Left cardiac atrium (tissue), 4 donors: Measurements from ENCODE around the gene CYP4B1. TPM values are rescaled to one million over a fixed set of nuclear protein-coding genes. Genes with fewer than 3 reads are reported as not detected.
A peak's percentile ranks its signal among the peaks of the same experiment; 100 is the strongest.
"Not testable (repeated sequence)": the region's sequence is repeated elsewhere in the genome, so short reads cannot be mapped to it uniquely, and the experiment has no call there.

Source experiments
- ATAC-seq, 2 donors: fragments of 200-7000 bp; cut with Tn5 transposase; one replicate each; pipeline ENCODE4 v1.9.1; 2020; ENCODE audit warnings: mild to moderate bottlenecking in 2 of 2, moderate library complexity in 2 of 2
- DNase-seq: peaks from one replicate; pipeline ENCODE4 v3.0.0-alpha.2; 2020
- intact Hi-C, 2 donors: fragments of 100-400 bp; cut with DNase I; formaldehyde crosslinking; loops; one replicate each; pipeline versions ENCODE4 v1.14.1 to v1.15.1; 2022 to 2023
- long read RNA-seq: library from polyadenylated mRNA; unstranded; transcript quantifications from one replicate; pipeline ENCODE4 v2.0.0, GENCODE V29; 2021
- total RNA-seq, 2 donors: library from RNA; stranded (reverse); fragmentation: NEBNext Ultra II Directional; extraction: Animal tissue kit (Norgen Biotek cat#: 25700); gene quantifications; one replicate each; pipeline ENCODE4 v1.2.1, GENCODE V29; 2021
- donor health status: DM: no; HTN: yes; CAD: no.
- donor health status: DM: no; HTN: yes; CAD: no; lungs with severe emphysema.
- donor health status: DM: yes; HTN: yes; CAD: no.
- donor health status: Dilated cardiomyopathy.

CYP4B1 gene
- 10 to 100 TPM in 1 of 2 donors, 1 to 10 TPM in 1; 7.2 to 15.6 TPM for total RNA-seq
- long read RNA-seq, transcript CYP4B1-203 (12 exons, 2,110 nt): major isoform, 7 of 10 reads
- long read RNA-seq, partial matches to known transcripts: 2 of 10 reads
- long read RNA-seq, other reads (novel, unspliced or antisense): 1 of 10 reads

DNA sequence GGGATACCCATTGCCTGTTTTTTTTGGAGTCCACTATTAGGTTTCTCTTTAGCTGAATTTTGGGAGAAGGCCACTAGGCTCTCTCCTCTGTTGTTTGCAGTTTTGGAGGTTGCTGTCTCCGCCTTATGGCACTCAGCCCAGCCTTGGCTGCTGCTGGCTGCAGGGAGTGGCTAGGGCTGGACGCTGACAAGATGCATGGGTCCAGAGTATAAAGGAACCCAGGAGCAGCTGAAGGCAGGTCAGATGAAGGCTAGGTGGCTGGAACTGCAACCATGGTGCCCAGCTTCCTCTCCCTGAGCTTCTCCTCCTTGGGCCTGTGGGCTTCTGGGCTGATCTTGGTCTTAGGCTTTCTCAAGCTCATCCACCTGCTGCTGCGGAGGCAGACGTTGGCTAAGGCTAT lies at the start of gene CYP4B1:
CYP4B1 (plus strand) TSS at position 237 of the 400 bp plus-strand sequence; CDS start at position 273, 36 bp downstream.
- DNase-seq (peak; percentile 64), ATAC-seq (peak; percentile 87 to 92)
- intact Hi-C loops: no loop called here

DNA sequence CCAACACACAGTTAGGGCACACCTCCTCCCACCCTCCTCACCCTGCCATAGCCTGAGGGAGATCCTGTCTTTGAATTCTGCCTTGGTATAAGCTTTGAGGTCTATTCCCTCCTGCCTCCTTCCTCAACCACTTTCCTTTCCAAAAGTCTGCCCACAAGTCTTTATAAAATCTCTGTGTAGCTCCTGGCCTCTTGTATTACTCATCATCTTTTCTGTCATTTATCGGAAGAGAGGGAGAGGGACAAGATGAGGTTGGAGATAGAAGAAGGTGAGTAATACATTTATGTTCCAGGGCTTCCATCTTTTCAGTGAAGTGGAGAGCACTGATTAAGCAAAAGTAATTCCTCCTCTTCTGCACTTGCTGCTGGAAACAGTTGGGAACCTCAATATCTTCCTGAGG lies 49.4 kb upstream of the CYP4B1 start:
- intact Hi-C loops: loop anchor here (5.0 to 10.0 kb wide), 3 partner anchors 243 to 428 kb away; no protein-coding TSS in a partner anchor
- no peak for ATAC-seq
- DNase-seq: no peak

DNA sequence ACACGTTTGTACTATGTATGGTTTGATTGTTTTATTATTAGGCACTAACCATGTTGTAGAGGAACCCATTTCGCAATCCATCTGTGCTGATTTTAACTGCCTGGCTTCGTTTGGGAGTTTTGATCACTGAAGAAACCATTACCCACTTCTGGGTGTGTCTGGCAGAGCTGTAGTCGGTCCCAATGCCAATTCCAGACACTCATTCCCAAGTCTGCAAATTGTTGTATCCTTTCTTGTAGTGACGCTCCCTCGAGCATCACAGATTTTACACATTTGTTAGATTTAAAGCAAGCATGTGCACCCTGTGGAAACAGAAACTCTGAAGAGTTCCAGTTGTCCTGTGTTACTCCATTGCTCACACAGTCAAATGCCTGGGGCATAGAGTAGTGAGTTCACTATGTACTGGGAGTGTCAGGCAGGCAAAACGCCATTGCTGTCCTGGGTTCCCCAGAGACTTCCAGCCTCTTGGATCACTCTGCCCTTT lies 48.9 kb upstream of the CYP4B1 start:
- ATAC-seq: peak; percentile 48 to 50
- peak; percentile 29 for DNase-seq
- intact Hi-C loops: loop anchor here (5.0 to 10.0 kb wide), 3 partner anchors 242 to 427 kb away; no protein-coding TSS in a partner anchor

DNA sequence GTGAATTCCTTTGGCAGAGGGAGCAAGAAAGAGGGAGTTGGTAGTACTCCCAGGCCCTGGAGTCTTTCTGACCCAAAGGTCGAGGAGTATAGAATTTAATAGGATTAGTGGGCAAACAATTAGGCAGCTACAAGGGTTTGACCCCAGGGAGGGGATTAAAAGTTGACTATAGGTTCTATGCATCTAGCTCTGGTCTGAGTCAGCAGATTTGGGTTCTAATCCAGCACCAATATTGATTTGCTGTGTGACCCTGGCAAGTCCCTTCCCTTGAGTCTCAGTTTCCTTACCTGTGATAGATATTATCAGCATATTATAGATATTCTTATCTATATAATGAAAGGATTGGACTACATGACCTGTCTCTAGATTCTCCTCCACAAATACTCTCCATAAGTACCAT lies 44.9 kb upstream of the CYP4B1 start:
- no peak for ATAC-seq
- intact Hi-C loops: no loop called here

DNA sequence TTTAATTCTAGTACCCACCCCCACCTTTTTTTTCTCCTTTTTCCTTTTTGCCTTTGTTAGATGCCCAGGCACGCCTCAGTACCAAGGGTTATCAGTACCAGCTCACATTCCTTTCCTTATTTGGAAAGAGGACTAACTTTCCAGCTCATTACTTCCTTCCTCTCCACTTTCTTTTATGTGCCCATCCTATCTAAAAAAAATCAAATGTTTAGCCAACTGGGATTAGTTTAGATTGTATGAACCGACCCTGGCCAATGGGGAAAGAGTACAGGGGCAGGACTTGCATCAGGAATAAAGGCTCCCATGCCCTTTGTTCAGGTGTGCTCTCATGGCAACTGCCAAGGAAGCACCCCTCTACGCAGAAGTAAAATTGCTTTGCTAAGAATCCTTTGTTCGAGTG lies 44.1 kb upstream of the CYP4B1 start:
- ATAC-seq, intact Hi-C loops, DNase-seq: not testable (repeated sequence)

More for the DNA sequence above, 44.9 kb upstream of the CYP4B1 start:
- DNase-seq: no peak

DNA sequence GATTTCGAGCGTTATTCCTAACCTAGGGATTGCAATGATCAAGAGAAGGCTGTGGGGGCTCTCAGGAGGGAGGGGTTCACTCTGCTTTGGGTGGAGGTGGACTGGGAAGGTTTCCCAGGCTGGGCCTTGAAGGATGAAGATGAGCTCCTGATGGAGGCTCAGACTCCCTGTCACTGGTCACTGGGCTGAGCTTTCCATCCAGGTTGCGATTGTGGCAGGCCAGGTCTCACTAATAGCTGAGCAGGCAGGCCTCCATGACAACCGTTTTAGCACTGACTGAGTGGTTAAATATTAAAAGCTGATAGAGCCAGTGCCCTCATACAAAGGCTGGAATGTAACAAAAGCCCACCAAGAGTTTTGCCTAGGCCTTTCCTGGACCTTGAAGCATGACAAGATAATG lies 43.7 kb upstream of the CYP4B1 start:
- ATAC-seq: no peak
- DNase-seq: no peak
- intact Hi-C loops: no loop called here

DNA sequence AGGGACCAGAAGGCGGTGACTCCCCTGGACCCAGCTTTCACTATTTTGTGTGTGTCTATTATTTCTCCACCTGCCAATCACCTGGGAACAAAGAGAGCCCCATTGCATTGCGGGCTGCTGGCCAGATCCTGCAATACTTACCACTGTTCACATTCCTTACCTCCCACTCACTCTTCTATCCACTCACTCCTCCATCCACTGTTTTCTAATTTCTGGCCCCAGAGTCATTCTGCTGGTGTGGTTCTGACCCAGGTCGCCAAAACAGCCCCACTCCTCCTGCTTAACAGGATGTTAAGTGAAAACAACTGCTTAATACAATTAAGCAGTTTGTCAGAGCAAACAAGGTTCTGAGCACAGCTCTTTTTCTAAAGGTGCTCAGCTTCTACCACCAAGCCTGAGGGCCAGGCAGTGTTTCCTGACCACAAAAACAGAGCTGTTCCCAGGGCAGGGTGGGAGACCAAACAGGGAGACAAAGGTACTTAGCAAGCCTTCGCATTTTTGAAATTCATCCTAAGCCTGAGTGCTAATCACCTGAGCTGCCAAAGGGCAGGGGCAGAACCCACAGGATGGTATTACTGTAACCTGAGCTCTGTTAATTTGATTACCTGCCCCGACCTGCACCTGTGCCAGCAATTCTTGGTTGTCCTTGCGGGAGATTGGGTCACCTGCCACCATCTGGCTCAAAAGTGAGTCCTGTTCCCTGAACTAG lies 41.4 kb upstream of the CYP4B1 start:
- no peak for DNase-seq
- ATAC-seq: peak in 1 of 2 donors; percentile 75
- intact Hi-C loops: no loop called here

DNA sequence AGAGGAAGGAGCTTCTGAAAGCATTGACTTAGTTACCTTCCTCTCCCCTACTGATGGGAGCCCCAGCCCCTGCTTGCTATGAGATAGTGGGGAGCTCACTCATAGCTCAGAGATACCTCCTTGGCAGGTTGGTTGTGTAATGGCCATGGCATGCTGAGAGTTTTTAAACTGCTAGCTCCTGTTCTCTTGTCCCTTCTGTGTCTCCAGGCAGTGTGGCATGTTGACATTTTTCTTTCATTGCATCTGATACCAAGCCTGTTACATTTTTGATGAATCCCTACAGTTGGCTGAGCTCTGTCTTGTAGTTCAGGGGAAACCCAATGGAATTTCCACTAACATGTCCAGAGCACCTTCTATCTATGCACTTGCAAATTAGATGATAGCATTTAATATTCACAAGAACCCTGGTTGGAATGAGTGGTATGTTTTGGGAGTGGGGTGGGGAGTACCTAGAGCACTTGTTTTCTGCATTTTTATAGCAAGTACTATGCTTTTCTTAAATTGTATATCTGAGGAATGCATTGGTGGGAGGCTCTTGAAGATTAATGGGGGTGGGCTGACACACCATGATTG lies 40.8 kb upstream of the CYP4B1 start:
- ATAC-seq (peak in 1 of 2 donors; percentile 33), DNase-seq (no peak)
- intact Hi-C loops: no loop called here

DNA sequence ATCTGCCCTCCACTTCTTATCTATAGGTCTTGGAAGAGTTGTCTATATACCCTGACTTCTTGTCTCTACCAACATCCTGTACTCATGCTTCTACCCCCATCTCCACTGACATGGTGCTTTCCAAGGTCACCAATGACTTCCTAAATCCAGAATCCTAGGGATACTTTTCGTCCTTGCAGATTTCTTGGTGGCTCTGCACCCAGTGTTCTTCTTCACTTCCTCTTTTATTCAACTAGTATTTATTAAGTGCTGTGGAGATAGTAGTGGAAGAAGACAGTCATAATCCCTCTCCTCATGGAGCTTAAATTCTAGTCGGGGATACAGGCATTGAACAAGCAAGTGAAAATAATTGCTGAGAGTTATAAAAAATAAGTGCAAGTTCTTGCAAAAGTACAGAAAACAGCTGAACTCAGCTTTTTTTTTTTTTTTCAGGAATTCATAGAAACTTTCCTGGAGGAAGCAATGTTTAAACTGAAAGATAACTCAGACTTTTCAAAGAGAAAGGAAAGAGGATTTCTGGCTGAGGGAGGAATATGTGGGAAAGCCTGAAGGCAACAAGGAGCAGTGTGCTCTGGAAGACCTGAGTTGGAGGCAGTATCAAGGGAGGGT lies 38.2 kb upstream of the CYP4B1 start:
- DNase-seq: no peak
- intact Hi-C loops: no loop called here
- ATAC-seq: no peak

DNA sequence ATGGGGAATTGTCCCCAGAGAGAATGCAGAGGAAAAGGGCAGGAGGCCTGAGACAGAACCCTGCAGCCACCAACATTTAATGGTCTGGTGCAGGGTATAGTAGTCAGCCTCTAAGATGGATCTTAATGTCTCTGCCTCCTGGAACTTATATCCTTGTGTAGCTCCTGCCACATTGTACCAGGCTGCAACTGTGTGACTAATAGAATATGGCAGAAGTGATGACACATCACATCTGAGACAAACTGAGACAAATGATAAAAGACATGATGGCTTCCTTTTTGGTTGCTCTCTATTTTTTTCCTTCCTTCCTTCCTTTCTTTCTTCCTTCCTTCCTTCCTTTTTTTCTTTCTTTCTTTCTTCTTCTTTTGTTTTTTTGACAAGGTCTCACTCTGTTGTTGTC lies 37.1 kb upstream of the CYP4B1 start:
- intact Hi-C loops: no loop called here
- ATAC-seq (no peak), DNase-seq (no peak)

DNA sequence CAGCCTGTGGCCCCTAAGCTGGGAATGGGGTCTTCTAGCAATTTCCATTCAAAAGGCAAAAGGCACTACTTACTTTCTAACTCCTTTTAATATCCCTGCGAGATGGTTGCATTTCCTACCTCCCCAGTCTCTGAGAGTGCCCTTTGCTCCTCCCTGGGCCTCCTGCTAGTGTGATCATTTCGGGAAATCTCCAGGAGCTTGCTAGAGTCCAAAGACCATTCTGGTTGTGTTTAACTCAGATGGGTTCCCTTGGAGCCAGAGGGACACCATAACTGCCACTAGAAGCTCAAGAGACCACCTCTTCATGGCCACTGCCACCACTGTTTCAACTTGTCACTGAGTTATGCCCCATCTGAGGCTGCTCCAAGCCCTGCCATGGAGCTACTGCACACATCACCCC lies 34.4 kb upstream of the CYP4B1 start:
- DNase-seq (no peak), ATAC-seq (no peak)
- intact Hi-C loops: no loop called here

DNA sequence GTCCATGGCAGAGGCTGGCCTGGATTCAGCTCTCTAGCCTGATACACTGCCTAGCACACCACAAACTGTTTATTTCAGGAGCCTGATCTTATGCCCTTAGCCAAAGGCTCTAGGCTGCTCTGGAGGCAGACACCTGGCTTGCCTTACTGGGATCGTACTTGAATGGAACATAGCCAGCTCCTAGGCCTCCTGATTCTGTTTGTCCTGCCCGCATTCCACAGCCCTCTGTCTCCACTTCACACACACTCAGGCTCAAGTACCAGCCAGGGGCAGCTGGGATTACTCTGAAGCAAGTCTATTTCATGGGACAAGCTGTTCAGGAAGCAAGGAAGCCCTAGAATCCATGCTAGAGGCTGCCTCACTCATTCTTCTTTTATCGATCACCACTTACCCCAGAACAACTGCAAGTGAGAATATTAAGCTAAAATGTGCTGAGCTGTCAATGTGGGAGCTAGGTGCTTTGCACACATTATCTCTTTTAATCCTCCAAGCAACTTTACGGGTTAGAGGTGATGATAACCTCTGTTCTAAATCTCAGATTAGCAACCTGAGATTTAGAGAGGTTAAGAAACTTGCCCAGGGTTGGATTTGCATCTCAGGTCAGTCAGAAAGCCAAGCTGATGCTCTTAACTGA lies 31.1 kb upstream of the CYP4B1 start:
- ATAC-seq (peak; percentile 86 to 93), DNase-seq (no peak)
- intact Hi-C loops: no loop called here

DNA sequence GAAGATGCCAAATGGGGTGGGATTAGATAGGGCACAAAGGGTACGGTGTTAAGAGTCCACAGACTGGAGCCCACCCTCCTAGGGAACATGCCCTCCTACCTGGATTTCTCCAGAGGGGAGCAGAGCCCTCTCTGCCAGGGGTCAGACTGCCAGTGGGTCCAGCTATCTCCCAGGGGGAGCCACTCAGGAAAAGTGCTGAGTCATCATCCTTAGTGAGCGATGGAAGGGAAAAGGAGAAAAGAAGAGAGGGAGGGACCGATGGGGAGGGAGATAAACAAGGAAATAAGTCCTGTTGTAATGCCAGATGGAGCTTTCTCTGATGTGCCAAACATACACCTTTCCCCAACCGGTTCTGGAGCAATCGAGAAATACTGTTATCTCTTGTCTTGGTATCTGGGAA lies 30.4 kb upstream of the CYP4B1 start:
- ATAC-seq (no peak), DNase-seq (no peak)
- intact Hi-C loops: no loop called here

DNA sequence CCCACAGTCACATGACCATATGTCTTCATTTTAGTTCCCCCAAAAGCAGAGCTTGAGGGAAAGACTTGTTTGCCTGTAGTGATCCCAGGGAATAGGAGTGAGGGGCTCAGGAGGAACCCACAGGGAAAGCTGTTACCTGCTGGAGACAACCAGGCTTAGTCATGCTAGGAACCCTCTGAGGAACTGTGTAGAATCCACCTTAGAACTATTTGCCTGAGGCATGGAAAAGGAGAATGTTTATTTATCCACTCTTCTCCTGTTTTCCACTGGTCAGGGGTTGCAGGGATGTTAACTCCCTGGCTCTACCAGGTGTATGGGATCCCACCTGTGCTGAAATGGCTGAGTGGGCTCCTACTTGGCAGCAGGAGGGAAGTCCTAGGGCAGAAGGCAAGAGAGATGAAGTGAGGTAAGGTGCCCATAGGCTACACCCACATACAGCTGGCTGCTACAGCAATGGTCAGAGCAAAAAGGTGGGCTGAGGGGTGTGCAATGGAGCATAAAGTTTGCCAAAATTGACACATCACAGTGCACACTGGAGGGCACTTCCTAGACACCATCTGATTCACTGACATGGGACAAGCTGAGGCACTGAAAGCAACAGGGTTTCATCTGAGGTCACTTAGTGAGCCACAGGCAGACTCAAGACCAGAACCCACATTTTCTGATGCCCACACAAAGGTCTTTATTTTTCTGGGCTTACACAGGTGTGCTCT lies 29.7 kb upstream of the CYP4B1 start:
- no peak for ATAC-seq
- intact Hi-C loops: no loop called here
- no peak for DNase-seq

DNA sequence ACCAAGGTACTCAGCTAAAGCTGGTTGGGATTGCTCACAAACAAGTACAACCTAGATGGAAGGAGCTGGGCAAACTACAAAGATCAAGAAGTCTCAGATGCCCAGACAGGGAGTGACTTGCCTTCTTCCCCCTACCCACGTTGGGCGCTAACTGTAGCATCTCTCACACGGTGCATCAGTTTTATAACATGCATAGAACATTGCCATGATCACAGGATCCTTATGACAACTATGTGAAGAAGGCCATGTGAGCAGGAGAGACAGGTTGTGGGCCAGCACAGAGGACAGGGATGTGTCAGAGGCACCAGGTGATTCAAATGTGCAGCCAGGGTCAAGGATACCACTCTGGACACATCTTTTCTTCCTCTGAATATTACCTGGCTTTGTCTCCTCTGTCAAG lies 28.3 kb upstream of the CYP4B1 start:
- DNase-seq: no peak
- intact Hi-C loops: no loop called here

DNA sequence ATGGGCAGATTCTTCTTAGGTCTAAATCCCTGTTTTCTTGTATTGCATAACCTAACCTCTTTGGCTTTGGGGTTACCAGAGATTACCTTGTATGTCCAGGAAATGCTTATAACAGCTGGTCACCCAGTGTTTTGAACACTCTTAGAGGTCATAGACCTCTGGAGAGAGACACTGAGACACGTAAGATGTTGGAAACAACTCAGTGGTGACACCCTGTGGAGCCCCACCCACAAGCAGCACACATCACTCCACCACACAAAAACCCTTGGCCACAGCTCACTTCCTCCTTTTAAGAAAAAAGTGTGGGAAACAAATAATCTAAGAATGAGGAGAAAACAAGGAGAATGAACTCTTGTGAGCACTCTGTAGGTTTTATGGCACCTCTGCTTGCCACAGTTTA lies 26.3 kb upstream of the CYP4B1 start:
- intact Hi-C loops: no loop called here
- ATAC-seq: no peak
- DNase-seq: no peak

More for the DNA sequence above, 28.3 kb upstream of the CYP4B1 start:
- no peak for ATAC-seq

DNA sequence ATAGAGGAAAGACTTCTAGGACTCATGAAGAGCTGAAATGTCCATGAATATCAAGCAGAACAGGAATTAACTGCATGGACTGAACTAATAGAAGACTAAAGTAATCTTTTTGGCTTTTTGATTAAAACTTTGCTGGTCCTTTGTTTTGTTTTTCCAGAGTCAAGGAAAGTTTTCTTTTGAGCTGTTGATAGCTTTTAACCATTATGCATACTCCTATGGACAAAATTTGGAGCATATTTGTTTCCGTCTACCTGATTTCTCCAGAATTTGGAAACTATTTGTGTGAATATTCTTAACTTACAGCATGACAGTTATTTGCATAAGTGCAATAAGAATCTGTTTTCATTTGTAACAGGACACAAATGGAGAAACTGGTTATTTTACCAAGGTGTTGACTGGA lies 24.5 kb upstream of the CYP4B1 start:
- no peak for ATAC-seq
- no peak for DNase-seq
- intact Hi-C loops: no loop called here

DNA sequence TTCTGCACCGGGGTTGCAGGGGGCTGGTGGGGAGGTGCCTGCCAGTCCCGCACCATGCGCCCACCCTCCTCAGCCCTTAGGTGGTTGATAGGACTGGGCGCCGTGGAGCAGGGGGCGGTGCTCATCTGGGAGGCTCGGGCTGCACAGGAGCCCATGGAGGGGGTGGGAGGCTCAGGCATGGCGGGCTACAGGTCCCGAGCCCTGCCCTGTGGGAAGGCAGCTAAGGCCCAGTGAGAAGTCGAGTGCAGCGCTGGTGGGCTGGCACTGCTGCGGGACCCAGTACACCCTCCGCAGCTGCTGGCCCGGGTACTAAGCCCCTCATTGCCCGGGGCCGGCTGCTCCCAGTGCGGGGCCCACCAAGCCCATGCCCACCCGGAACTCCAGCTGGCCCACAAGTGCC lies 20.4 kb upstream of the CYP4B1 start:
- DNase-seq, intact Hi-C loops, ATAC-seq: not testable (repeated sequence)

DNA sequence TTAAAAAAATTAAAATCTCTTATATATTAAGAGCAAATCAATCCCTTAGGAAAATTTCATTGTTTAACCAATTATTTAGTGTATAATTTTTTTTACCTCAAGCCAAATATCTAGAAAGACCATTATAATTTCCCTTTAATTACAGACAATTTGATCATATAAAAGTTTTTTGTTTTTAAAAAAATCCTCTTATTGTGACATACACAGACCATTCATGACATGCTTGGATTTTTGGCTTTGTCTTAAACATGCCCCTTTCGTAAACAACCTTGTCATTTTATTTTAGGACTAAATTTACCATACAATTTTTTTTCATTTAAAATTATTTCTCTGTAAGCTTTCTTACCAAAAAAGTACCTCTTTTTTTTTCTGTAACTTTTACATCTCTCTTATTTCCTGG lies 14.2 kb upstream of the CYP4B1 start:
- ATAC-seq: no peak
- intact Hi-C loops: no loop called here
- DNase-seq: no peak
